Panc1 (cell line): ENCODE results near the gene TPRN. TPM values are rescaled to one million over a fixed set of nuclear protein-coding genes. Genes with fewer than 3 reads are reported as not detected.

Experiments
- ATAC-seq: fragments of 200-7000 bp; cut with Tn5 transposase; 2 replicates; pipeline ENCODE4 v1.9.1; 2020; ENCODE audit warnings: mild to moderate bottlenecking, moderate library complexity
- BruUV-seq: library from RNA; stranded (reverse); fragments of 400-500 nt; replicated peaks from 2 replicates; lab custom pipeline; 2021; lab: Mats Ljungman, UMichigan
- CTCF ChIA-PET: fragments of 300-600 bp; sonication (Branson Sonifier 250); formaldehyde crosslinking; loops from one replicate; lab custom pipeline; 2022; ENCODE audit warnings: antibody characterized with exemption; lab: Charles Lee
- POLR2A ChIA-PET: fragments of 300-600 bp; sonication (Branson Sonifier 250); formaldehyde crosslinking; loops from one replicate; lab custom pipeline; 2022; ENCODE audit warnings: antibody characterized with exemption; lab: Charles Lee
- DNase-seq: peaks from one replicate; pipeline ENCODE4 v3.0.0-alpha.2; 2010; ENCODE audit warnings: low read depth, low spot score
- H3K27ac ChIP-seq: 2 replicates; pipeline ENCODE4 v1.5.1; 2011; ENCODE audit warnings: mild to moderate bottlenecking, low read length, inconsistent platforms
- H3K27me3 ChIP-seq: fragments of 200-500 bp; sonication (Bioruptor generic); 2 replicates; pipeline ENCODE4 v1.6.0; 2014; ENCODE audit warnings: low read length, inconsistent platforms; ENCODE audit not compliant: control insufficient read depth, insufficient read depth
- H3K36me3 ChIP-seq: fragments of 200-500 bp; sonication (Bioruptor generic); 2 replicates; pipeline ENCODE4 v1.5.1; 2014; ENCODE audit warnings: inconsistent platforms, mild to moderate bottlenecking, low read length, moderate library complexity; ENCODE audit not compliant: control insufficient read depth, insufficient read depth
- H3K4me1 ChIP-seq: 2 replicates; pipeline ENCODE4 v1.5.1; 2011; ENCODE audit warnings: inconsistent platforms, mild to moderate bottlenecking, low read length, moderate library complexity; ENCODE audit not compliant: control insufficient read depth, insufficient read depth
- H3K4me3 ChIP-seq, 2 experiments: 2 replicates each; pipeline ENCODE4 v1.5.1; 2011 to 2012; ENCODE audit warnings: low read depth in 2 of 2, low read length in 2 of 2, mild to moderate bottlenecking in 2 of 2, inconsistent platforms in 1 of 2, moderate library complexity in 1 of 2
- H3K9me3 ChIP-seq: fragments of 200-500 bp; sonication (Bioruptor generic); 2 replicates; pipeline ENCODE4 v1.5.1; 2014; ENCODE audit warnings: low read depth, mild to moderate bottlenecking, inconsistent platforms, low read length, moderate library complexity; ENCODE audit not compliant: control insufficient read depth, insufficient read depth
- POLR2AphosphoS5 ChIP-seq: IDR thresholded peaks from 2 replicates; pipeline ENCODE4 v1.6.1; 2012; ENCODE audit warnings: mild to moderate bottlenecking, low read depth, low read length, moderate library complexity
- SIN3A ChIP-seq: IDR thresholded peaks from 2 replicates; pipeline ENCODE4 v1.6.1; 2012; ENCODE audit warnings: low read depth, mild to moderate bottlenecking, low read length, moderate library complexity, borderline replicate concordance; ENCODE audit not compliant: insufficient read depth
- TCF7L2 ChIP-seq: IDR thresholded peaks from 2 replicates; pipeline ENCODE4 v1.6.1; 2011; ENCODE audit warnings: mild to moderate bottlenecking, low read depth, low read length, inconsistent platforms
- in situ Hi-C: cut with HindIII; loops from 2 replicates; pipeline ENCODE4 v1.10.0; 2016; ENCODE audit warnings: low sequenced_read_pairs, low pct_unique_long_range_greater_than_20kb
- intact Hi-C: fragments of 100-400 bp; cut with micrococcal nuclease; formaldehyde crosslinking; loops from one replicate; pipeline ENCODE4 v1.10.0; 2022; ENCODE audit not compliant: unreplicated experiment
- total RNA-seq: library from RNA; stranded (reverse); gene quantifications from one replicate; pipeline ENCODE4 v1.2.1, GENCODE V29; 2021; ENCODE audit not compliant: unreplicated experiment
- TF ChIP-seq, protein P1 (sequence below): fragments of 450-650 bp; IDR thresholded peaks from 2 replicates; pipeline ENCODE4 v1.5.1; 2017; ENCODE audit warnings: mild to moderate bottlenecking
- TF ChIP-seq, protein P2 (sequence below), 2 experiments: IDR thresholded peaks; 2 replicates each; pipeline ENCODE4 v1.6.1; 2011 to 2012; ENCODE audit warnings: low read depth in 2 of 2, control low read depth in 1 of 2, low read length in 1 of 2, mild to moderate bottlenecking in 1 of 2, moderate library complexity in 1 of 2; ENCODE audit not compliant: insufficient read depth in 1 of 2

Gene TPRN
- total RNA-seq, 1 experiment from 2014 or later: 21.7 TPM

DNA sequence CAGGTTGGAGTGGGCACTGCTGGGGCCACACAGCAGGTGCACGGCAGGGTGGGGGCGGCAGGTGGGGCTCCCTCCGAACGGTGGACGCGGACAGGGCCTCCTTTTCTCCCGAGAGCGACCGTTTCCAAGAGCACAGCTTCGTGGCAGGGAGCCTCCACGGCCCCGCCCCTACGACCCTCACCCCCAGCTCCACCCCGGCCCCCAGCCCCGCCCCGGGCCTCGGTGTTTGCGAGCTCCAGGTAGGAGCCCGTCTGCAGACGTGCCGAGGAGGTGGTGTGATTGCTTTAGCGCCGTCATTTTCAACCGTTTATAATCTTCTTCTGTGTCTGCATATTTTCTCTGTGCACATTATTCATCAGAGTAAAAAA, 52.8 kb downstream of the TPRN start:
- no peak overlapping the region for H3K27ac ChIP-seq
- POLR2A ChIA-PET: no interaction called here
- TF ChIP-seq POLR2AphosphoS5: no peak
- TF ChIP-seq, protein P1, sequence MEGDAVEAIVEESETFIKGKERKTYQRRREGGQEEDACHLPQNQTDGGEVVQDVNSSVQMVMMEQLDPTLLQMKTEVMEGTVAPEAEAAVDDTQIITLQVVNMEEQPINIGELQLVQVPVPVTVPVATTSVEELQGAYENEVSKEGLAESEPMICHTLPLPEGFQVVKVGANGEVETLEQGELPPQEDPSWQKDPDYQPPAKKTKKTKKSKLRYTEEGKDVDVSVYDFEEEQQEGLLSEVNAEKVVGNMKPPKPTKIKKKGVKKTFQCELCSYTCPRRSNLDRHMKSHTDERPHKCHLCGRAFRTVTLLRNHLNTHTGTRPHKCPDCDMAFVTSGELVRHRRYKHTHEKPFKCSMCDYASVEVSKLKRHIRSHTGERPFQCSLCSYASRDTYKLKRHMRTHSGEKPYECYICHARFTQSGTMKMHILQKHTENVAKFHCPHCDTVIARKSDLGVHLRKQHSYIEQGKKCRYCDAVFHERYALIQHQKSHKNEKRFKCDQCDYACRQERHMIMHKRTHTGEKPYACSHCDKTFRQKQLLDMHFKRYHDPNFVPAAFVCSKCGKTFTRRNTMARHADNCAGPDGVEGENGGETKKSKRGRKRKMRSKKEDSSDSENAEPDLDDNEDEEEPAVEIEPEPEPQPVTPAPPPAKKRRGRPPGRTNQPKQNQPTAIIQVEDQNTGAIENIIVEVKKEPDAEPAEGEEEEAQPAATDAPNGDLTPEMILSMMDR: no peak
- no peak for TF ChIP-seq SIN3A

DNA sequence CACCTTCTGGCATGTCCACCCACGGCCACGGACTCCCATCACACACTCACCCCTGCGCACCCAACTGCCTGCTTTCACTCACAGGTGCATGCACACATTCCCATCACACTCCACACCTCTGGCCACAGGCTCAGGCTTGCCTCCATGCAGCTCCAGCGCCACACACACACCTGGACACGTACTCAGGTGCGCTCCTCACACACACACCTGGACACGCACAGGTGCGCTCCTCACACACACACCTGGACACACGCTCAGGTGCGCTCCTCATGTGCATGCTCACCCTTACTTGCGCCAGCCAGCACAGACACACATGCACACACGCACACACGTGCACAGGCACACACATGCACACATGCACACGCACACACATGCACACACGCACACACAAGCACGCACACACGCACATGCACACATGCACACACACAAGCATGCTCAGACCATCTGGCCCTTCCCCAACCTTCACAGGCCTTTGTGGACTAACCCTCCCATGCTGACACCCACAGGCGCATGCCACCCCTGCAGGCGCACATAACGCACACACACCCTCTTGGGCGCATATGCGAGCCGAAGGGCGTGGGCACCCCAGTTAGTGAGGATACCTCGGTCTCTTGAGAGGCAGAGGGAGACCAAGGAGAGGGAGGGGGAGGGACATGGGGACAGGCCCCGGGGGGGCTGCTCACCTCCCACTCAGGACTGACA, 53.3 kb downstream of the TPRN start:
- ChIA-PET POLR2A (no interaction called here), CTCF (no interaction called here)
- no TSS peak for BruUV-seq
- Histone ChIP-seq H3K27ac (no peak overlapping the region), H3K4me1 (no peaks in the 10 kb centered on the region), H3K9me3 (no peaks in the 10 kb centered on the region), H3K36me3 (no peaks in the 10 kb centered on the region), H3K4me3 (no peak overlapping the region), H3K27me3 (no peaks in the 10 kb centered on the region)
- intact Hi-C loops: no loop called here
- TF ChIP-seq POLR2AphosphoS5 (no peak), TCF7L2 (no peak), SIN3A (no peak)
- TF ChIP-seq, protein P1: no peak
- TF ChIP-seq, protein P2, sequence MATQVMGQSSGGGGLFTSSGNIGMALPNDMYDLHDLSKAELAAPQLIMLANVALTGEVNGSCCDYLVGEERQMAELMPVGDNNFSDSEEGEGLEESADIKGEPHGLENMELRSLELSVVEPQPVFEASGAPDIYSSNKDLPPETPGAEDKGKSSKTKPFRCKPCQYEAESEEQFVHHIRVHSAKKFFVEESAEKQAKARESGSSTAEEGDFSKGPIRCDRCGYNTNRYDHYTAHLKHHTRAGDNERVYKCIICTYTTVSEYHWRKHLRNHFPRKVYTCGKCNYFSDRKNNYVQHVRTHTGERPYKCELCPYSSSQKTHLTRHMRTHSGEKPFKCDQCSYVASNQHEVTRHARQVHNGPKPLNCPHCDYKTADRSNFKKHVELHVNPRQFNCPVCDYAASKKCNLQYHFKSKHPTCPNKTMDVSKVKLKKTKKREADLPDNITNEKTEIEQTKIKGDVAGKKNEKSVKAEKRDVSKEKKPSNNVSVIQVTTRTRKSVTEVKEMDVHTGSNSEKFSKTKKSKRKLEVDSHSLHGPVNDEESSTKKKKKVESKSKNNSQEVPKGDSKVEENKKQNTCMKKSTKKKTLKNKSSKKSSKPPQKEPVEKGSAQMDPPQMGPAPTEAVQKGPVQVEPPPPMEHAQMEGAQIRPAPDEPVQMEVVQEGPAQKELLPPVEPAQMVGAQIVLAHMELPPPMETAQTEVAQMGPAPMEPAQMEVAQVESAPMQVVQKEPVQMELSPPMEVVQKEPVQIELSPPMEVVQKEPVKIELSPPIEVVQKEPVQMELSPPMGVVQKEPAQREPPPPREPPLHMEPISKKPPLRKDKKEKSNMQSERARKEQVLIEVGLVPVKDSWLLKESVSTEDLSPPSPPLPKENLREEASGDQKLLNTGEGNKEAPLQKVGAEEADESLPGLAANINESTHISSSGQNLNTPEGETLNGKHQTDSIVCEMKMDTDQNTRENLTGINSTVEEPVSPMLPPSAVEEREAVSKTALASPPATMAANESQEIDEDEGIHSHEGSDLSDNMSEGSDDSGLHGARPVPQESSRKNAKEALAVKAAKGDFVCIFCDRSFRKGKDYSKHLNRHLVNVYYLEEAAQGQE (IDR thresholded peaks at IDR 0.05; ENCODE audit: insufficient read depth in 1 of 2, low read depth in 2 of 2, low read length in 1 of 2): no peak
- in situ Hi-C loops: no loop called here
- DNase-seq (no peak), ATAC-seq (no peak)

More for the DNA sequence above, 52.8 kb downstream of the TPRN start:
- DNase-seq (no peak), ATAC-seq (no peak)
- H3K4me3 ChIP-seq: no peak overlapping the region
- CTCF ChIA-PET: no interaction called here
- BruUV-seq: no TSS peak
- in situ Hi-C loops (no loop called here), intact Hi-C loops (no loop called here)
- no peaks in the 10 kb centered on the region for H3K9me3 ChIP-seq
- no peaks in the 10 kb centered on the region for H3K4me1 ChIP-seq
- no peaks in the 10 kb centered on the region for H3K27me3 ChIP-seq
- H3K36me3 ChIP-seq: no peaks in the 10 kb centered on the region
